ENCODE results near the gene ILKAP.

ILKAP gene

GRCh38 chr2:238146884-238147544 lies 56.5 kb downstream of the ILKAP start:
- no peaks in the 10 kb centered on the region for H3K79me2 ChIP-seq (ENCODE audit: insufficient read depth, low read length)
- TF ChIP-seq EZH2 (IDR thresholded peaks at IDR 0.05; ENCODE audit: borderline replicate concordance, low read length) (no peak), CTCF (IDR thresholded peaks at IDR 0.05; ENCODE audit: low read length) (no peak)
- peaks cover 21% of the 10 kb centered on the region; the same call in 1 of the 2 replicates for H3K27me3 ChIP-seq (ENCODE audit: insufficient read depth, low read length)
- H3K27ac ChIP-seq (ENCODE audit: low read depth, low read length, poor library complexity, severe bottlenecking): no peak overlapping the region
- no peaks in the 10 kb centered on the region for H3K36me3 ChIP-seq (ENCODE audit: insufficient read depth, low read length)
- H3K9me2 ChIP-seq (ENCODE audit: low read depth, low read length): no peaks in the 10 kb centered on the region
- H3K4me2 ChIP-seq (ENCODE audit: low read length): no peak overlapping the region
- no peak overlapping the region for H3K4me3 ChIP-seq (ENCODE audit: low read depth, low read length, poor library complexity, severe bottlenecking)
- H3F3A ChIP-seq (ENCODE audit: insufficient read depth, low read length): no peaks in the 10 kb centered on the region
- H2AFZ ChIP-seq (ENCODE audit: low read length): no peak overlapping the region
- H3K9ac ChIP-seq (ENCODE audit: low read length): no peak overlapping the region
- H3K4me1 ChIP-seq (ENCODE audit: insufficient read depth, low read length, severe bottlenecking): peaks cover 4% of the 10 kb centered on the region
- H3K9me3 ChIP-seq (ENCODE audit: low read length): no peaks in the 10 kb centered on the region
- no peaks in the 10 kb centered on the region for H4K20me1 ChIP-seq (ENCODE audit: insufficient read depth, low read length)

GRCh38 chr2:238145851-238146250 lies 57.6 kb downstream of the ILKAP start:
- no peak overlapping the region for H3K9ac ChIP-seq (ENCODE audit: low read length)
- peaks cover 21% of the 10 kb centered on the region; the same call in 1 of the 2 replicates for H3K27me3 ChIP-seq (ENCODE audit: insufficient read depth, low read length)
- H3K27ac ChIP-seq (ENCODE audit: low read depth, low read length, poor library complexity, severe bottlenecking): no peak overlapping the region
- H2AFZ ChIP-seq (ENCODE audit: low read length): no peak overlapping the region
- no peaks in the 10 kb centered on the region for H3K36me3 ChIP-seq (ENCODE audit: insufficient read depth, low read length)
- no peak overlapping the region for H3K4me3 ChIP-seq (ENCODE audit: low read depth, low read length, poor library complexity, severe bottlenecking)
- H3K9me3 ChIP-seq (ENCODE audit: low read length): no peaks in the 10 kb centered on the region
- TF ChIP-seq CTCF (IDR thresholded peaks at IDR 0.05; ENCODE audit: low read length) (no peak), EZH2 (IDR thresholded peaks at IDR 0.05; ENCODE audit: borderline replicate concordance, low read length) (no peak)
- no peaks in the 10 kb centered on the region for H3K79me2 ChIP-seq (ENCODE audit: insufficient read depth, low read length)
- no peaks in the 10 kb centered on the region for H4K20me1 ChIP-seq (ENCODE audit: insufficient read depth, low read length)
- H3K9me2 ChIP-seq (ENCODE audit: low read depth, low read length): no peaks in the 10 kb centered on the region
- H3F3A ChIP-seq (ENCODE audit: insufficient read depth, low read length): no peaks in the 10 kb centered on the region
- no peak overlapping the region for H3K4me2 ChIP-seq (ENCODE audit: low read length)
- H3K4me1 ChIP-seq (ENCODE audit: insufficient read depth, low read length, severe bottlenecking): peaks cover 4% of the 10 kb centered on the region

GRCh38 chr2:238145046-238145445 lies 58.4 kb downstream of the ILKAP start:
- no peak overlapping the region for H3K9ac ChIP-seq (ENCODE audit: low read length)
- H3K27me3 ChIP-seq (ENCODE audit: insufficient read depth, low read length): peaks cover 20% of the 10 kb centered on the region; the same call in 1 of the 2 replicates
- H3K79me2 ChIP-seq (ENCODE audit: insufficient read depth, low read length): no peaks in the 10 kb centered on the region
- no peaks in the 10 kb centered on the region for H3F3A ChIP-seq (ENCODE audit: insufficient read depth, low read length)
- no peak overlapping the region for H3K4me3 ChIP-seq (ENCODE audit: low read depth, low read length, poor library complexity, severe bottlenecking)
- H2AFZ ChIP-seq (ENCODE audit: low read length): no peak overlapping the region
- H3K27ac ChIP-seq (ENCODE audit: low read depth, low read length, poor library complexity, severe bottlenecking): no peak overlapping the region
- no peak for TF ChIP-seq EZH2 (IDR thresholded peaks at IDR 0.05; ENCODE audit: borderline replicate concordance, low read length)
- TF ChIP-seq CTCF (IDR thresholded peaks at IDR 0.05; ENCODE audit: low read length): no peak
- H3K9me3 ChIP-seq (ENCODE audit: low read length): no peaks in the 10 kb centered on the region
- no peaks in the 10 kb centered on the region for H4K20me1 ChIP-seq (ENCODE audit: insufficient read depth, low read length)
- no peak overlapping the region for H3K4me2 ChIP-seq (ENCODE audit: low read length)
- H3K9me2 ChIP-seq (ENCODE audit: low read depth, low read length): no peaks in the 10 kb centered on the region
- H3K36me3 ChIP-seq (ENCODE audit: insufficient read depth, low read length): no peaks in the 10 kb centered on the region
- H3K4me1 ChIP-seq (ENCODE audit: insufficient read depth, low read length, severe bottlenecking): peaks cover 4% of the 10 kb centered on the region
